Astrocyte of the spinal cord (primary cell): ENCODE measurements around the gene GNGT1.

Experiments used
- DNase-seq: peaks from one replicate; pipeline ENCODE4 v3.0.0; 2011; ENCODE audit warnings: low read depth, low spot score
- H3K4me3 ChIP-seq: 2 replicates; pipeline ENCODE4 v1.5.1; 2011; ENCODE audit warnings: low read depth, mild to moderate bottlenecking, low read length, moderate library complexity
- CTCF ChIP-seq: IDR thresholded peaks from 2 replicates; pipeline ENCODE4 v1.5.1; 2012; ENCODE audit warnings: low read depth, mild to moderate bottlenecking, low read length, inconsistent platforms
- in situ Hi-C: cut with HindIII; loops from 2 replicates; pipeline ENCODE4 v1.10.0; 2017; ENCODE audit warnings: low sequenced_read_pairs

GNGT1 gene

DNA sequence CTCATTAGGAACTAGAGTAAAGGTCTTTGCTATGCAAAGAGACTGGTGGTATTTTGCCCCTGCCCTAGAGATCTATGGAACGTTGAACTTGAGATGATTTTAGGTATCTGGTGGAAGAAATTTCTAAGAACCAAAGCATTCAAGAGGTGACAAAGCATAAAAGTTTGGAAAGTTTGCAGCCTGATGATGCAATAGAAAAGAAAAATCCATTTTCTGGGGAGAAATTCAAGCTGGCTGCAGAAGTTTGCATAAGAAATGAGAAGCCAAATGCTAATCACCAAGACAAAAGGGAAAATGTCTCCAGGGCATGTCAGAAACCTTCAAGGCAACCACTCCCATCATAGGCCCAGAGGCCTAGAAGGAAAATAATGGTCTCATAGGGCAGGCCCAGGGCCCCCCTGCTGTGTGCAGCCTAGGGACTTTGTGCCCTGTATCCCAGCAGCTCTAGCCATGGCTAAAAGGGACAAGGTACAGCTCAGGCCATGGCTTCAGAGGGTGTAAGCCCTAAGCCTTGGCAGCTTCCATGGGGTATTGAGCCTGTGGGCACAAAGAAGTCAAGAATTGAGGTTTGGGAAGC lies 32.3 kb upstream of the GNGT1 start:
- no peak overlapping the region for H3K4me3 ChIP-seq
- TF ChIP-seq CTCF = no peak
- no peak for DNase-seq
- in situ Hi-C loops = no loop called here

GRCh38 chr7:93877742-93878141 lies 28.6 kb upstream of the GNGT1 start:
- no peak overlapping the region for H3K4me3 ChIP-seq
- in situ Hi-C loops = no loop called here
- TF ChIP-seq CTCF = no peak
- no peak for DNase-seq

DNA sequence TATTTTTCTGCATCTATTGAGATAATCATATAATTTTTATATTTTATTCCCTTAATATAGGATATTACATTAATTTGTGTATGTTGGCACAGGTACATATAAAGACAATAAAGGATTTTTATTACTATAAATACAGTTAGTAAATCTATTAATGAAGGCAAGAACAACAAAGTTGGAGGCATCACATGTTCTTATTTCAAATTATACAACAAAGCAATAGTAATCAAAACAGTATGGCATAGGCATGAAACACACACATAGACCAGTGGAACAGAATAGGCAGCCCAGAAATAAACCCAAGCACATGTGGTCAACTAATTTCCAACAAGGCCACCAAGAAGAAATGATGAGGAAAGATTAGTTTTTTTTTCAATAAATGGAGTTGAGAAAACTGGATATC lies 27.0 kb upstream of the GNGT1 start:
- no peak overlapping the region for H3K4me3 ChIP-seq
- in situ Hi-C loops = no loop called here
- DNase-seq = no peak
- no peak for TF ChIP-seq CTCF

- no peak for TF ChIP-seq CTCF
- no peak for DNase-seq
- H3K4me3 ChIP-seq = no peak overlapping the region
- in situ Hi-C loops = no loop called here
These were observed 23.9 kb upstream of the GNGT1 start for GRCh38 chr7:93882468-93882867.

DNA sequence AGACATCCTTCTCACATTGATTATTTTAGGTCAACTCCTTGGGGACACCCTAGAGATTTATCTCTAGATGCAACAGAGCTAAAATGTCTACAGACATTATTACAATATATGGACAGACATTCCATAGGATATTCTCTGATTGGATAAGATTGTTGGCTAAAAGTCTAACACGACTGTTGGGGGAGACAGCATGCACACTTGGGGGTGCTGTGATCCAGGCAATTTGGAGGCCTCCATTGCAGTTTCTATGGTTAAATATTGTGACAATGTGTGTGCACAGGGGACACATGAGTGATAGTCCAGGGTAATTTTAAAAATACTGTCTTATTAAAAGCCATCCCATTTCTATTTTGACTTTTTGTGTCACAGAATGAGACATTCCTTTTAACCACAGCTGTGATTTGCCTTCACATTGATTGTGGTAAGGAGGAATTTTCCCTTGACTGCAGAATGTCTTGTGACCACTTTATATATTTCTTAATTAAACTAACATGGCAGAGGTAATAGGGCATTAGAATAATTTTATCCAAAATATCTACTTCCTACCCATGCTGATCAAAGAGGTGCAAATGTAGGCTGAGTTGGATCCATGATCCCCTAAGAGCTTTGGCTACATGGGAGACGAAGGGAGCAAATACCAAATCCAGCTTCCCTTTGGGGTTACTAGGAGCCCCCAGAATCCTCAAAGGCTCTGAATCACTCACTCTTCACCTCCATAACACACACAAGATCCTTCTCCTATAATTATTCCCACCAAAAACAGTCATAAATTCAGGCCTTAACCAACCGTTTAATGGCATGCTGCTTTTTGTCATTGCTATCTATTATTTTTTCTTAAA lies 23.1 kb upstream of the GNGT1 start:
- no peak for DNase-seq
- no peak for TF ChIP-seq CTCF
- in situ Hi-C loops = no loop called here
- no peak overlapping the region for H3K4me3 ChIP-seq

GRCh38 chr7:93883917-93884345 lies 22.4 kb upstream of the GNGT1 start:
- H3K4me3 ChIP-seq = no peak overlapping the region
- DNase-seq = no peak
- no peak for TF ChIP-seq CTCF
- in situ Hi-C loops = no loop called here
